Measurements from ENCODE around the gene ATG14.
"Not testable (repeated sequence)": the region's sequence is repeated elsewhere in the genome, so short reads cannot be mapped to it uniquely, and the experiment has no call there.

ATG14 gene

GRCh38 chr14:55386037-55386808 is 25.4 kb downstream of the ATG14 start:
- no peak for DNase-seq

- DNase-seq: no peak
Observed at GRCh38 chr14:55384536-55384935, 27.1 kb downstream of the ATG14 start.

- DNase-seq: no peak
Observed at GRCh38 chr14:55383541-55384140, 28.0 kb downstream of the ATG14 start.

- not testable (repeated sequence) for DNase-seq
Observed at GRCh38 chr14:55383056-55383466, 28.6 kb downstream of the ATG14 start.

GRCh38 chr14:55382483-55382882 is 29.1 kb downstream of the ATG14 start:
- no peak for DNase-seq

GRCh38 chr14:55381561-55381960 is 30.1 kb downstream of the ATG14 start:
- DNase-seq: no peak

- no peak for DNase-seq
Observed at GRCh38 chr14:55381040-55381439, 30.6 kb downstream of the ATG14 start.

- no peak for DNase-seq
Observed at GRCh38 chr14:55377236-55377635, 34.4 kb downstream of the ATG14 start.

- DNase-seq: no peak
Observed at GRCh38 chr14:55374771-55375170, 36.9 kb downstream of the ATG14 start.

- DNase-seq: no peak
Observed at GRCh38 chr14:55373784-55374705, 37.6 kb downstream of the ATG14 start.

GRCh38 chr14:55372825-55373224 is 38.8 kb downstream of the ATG14 start:
- DNase-seq: no peak

- no peak for DNase-seq
Observed at GRCh38 chr14:55372423-55372822, 39.2 kb downstream of the ATG14 start.

GRCh38 chr14:55370883-55371455 is 40.7 kb downstream of the ATG14 start:
- no peak for DNase-seq

GRCh38 chr14:55366271-55366670 is 45.4 kb downstream of the ATG14 start:
- no peak for DNase-seq

- DNase-seq: no peak
Observed at GRCh38 chr14:55361190-55361589, 50.4 kb downstream of the ATG14 start.

GRCh38 chr14:55359307-55359706 is 52.3 kb downstream of the ATG14 start:
- DNase-seq: no peak

GRCh38 chr14:55356913-55357312 is 54.7 kb downstream of the ATG14 start:
- no peak for DNase-seq

GRCh38 chr14:55355922-55356321 is 55.7 kb downstream of the ATG14 start:
- no peak for DNase-seq

- peak; percentile 74 for DNase-seq
Observed at GRCh38 chr14:55354500-55354899, 57.1 kb downstream of the ATG14 start.

- DNase-seq: no peak
Observed at GRCh38 chr14:55353686-55354467, 57.8 kb downstream of the ATG14 start.

GRCh38 chr14:55352201-55352600 is 59.4 kb downstream of the ATG14 start:
- no peak for DNase-seq

GRCh38 chr14:55351111-55351510 is 60.5 kb downstream of the ATG14 start:
- DNase-seq: no peak
